ENCODE measurements around the gene NMB.
"Not testable (repeated sequence)": the region's sequence is repeated elsewhere in the genome, so short reads cannot be mapped to it uniquely, and the experiment has no call there.

NMB gene

DNA sequence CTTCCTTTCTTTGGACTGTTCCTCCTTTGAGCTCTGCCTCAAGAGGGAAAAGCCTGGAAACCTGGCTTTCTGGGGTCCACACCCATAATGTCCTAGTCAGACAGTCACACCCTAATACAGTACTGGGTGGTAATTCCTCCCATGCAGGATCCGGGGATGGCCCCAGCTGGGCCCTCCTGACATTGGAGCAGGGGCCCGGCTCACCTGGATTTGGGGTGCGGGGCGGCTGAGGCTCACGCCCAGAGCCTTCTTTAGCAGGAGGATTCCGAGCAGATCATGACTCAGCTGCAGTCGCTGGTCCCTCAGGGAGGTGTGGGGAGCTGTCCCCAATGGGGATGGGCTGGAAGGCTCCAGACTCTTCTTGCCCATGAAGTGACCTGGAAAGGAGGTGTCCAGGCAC lies 1.0 kb downstream of the NMB start:
- no peak for DNase-seq (ENCODE audit: low read depth in 2 of 2)

DNA sequence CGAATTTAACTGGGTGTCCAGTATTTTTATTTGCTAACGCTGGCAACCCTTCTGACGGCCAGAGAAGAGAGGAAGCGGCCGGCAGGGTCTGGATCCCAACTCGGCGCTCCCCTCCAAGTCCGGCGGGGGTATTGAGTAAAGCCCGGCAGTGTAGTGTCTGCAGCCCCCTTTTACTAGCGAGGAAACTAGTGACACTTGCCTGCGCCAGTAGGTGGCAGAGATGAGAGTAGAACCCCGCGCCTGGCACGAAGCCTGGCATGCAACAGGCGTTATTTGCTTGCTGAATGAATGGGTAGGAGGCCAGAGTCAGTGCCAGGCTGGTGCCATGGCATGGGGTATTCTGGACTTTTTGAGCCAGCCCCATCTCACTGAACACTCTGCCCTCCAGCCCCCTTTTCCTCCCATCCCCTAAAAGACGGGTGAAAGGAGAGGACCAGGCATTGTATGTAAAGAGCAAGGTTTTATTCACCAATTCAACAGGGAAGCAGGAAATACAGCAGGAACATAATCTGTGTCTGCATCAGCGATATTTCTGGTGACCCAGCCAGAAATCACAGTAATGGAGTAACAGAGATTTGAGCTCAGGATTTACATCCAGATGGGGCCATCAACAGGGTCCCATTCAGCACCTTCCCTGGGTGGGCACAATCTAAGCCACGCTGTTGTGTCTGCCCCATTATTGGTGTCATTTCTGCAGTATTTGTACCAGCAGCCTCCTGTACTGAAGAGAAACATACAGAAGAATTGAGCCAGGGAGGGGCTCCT lies 3.1 kb downstream of the NMB start:
- peak; percentile 50 to 52 for DNase-seq (ENCODE audit: low read depth in 2 of 2)

DNA sequence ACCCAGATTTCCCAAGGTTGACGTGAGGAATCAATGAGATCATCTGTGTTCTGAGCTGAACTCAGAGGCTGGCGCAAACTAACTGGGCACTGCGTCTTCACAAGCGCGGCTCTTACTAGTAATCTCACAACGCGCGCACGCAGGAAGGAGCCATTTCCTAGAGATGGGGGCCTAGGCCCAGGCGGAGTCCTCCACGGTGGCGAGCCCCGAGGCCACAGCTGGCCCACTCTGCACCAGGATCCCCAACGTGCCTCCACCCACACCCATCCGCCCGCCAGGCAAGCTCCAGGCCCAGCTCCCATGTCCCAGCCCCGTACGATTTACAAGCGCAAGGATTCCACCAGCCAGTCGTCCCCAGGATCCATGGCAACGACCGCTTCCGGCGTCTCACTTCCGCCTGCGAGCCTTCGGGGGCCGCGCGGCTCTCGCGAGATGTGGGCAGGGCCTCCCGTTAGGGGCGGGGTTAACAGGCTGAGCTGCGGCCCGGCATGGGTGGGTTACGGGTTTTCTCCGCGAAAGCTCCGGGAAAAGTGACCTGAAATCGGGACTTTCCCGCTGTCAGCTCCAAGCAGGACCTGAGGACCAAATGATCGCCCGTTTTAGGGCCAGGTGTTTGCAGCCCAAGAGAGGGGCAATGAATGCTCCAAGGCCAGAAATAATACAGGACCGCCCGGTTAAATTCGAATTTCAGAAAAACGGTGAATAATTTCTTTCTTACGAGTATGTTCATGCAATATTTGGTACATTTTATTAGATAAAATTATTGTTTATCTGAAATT lies 3.9 kb downstream of the NMB start, which contains the start of gene WDR73:
Gene WDR73, minus strand, starts transcription at position 374 of the 779 bp plus-strand sequence. Its CDS starts 9 bp downstream, at position 365.
- DNase-seq (ENCODE audit: low read depth in 2 of 2): peak; percentile 79 to 83

DNA sequence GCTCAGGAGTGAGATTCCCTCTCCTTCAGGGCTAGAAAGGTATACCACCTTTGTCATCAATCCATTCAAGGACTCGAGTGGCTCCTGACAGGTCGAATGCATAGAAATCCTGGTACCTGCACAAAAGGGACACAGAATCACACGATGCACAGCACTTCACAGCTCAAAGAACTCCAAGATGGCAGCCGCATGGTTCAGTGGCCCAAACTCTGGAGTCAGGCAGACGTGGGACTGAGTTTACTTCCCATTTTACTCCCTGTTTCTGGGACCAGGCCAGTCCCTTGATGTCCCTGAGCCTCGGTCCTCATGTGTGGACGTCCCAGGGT lies 4.5 kb downstream of the NMB start:
- no peak for DNase-seq (ENCODE audit: low read depth in 2 of 2)

DNA sequence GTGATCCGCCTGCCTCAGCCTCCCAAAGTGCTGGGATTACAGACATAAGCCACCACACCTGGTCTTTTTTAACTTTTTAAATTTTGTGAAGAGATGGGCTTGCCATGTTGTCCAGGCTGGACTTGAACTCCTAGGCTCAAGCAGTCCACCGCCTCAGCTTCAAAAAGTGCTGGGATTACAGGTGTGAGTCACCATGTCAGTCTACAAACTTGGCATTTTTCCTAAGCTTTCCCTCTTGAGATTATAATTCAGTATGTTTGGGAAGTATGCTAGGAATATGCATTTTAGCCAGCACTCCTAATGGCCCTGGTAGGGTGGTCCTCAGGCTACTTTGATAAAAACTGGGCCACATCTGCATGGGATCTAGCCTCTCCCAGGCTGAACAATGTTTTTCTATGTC lies 8.3 kb downstream of the NMB start:
- DNase-seq (ENCODE audit: low read depth in 2 of 2): no peak

DNA sequence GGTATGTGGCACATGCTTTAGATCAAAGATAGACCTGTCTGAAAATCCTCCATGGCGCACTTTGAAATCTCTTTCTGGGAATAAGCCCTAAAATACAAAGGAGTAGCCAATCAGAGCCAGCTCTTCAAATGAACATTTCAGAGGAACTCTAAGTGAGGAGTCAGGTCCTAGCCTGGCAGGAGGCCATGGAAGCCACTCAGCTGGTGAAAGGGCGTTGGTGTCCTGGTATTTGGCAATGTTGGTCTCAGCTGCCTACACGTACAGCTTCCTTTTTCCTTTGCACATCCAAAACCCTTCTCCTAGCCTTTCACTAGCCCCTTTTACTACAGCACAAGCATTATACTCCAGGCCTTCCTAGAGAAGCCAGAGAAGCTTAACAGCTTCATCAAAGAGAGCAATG lies 9.5 kb downstream of the NMB start:
- no peak for DNase-seq (ENCODE audit: low read depth in 2 of 2)

DNA sequence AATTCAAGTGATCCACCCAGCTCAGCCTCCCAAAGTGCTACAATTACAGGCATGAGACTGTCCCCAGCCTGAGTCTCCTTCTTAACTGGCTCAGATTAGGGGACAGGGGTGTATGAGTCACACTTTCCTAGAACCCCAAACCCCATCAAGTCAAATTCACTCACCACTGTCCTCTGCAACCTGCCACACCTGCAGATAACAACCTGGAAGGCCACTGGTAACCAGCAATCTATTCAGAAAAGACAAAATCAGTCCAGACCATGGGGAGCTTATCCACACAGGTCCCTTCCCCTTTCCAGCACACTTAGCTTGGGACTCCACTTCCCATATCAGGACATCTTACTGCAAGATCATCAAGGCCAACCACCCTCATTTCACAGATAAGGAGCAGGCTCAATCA lies 10.3 kb downstream of the NMB start:
- DNase-seq (ENCODE audit: low read depth in 2 of 2): no peak

DNA sequence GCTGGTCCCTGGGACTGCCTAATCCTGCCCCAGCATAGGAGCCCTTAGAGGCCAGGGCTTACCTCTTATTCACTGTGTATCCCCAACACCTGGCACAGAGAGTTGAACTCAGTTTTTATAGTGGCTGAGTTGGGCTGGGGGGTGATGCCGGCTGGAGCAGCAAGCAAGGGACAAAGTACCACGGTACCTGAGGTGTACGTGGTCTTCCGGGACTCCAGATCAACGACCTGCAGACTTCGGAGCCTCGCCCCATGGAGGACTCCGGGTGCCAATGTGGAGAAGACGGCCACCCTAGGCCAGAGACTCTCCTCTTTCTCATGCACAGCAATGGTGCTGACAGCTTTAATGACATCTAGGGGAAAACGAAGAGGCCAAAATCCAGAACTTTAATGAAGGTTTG lies 12.0 kb downstream of the NMB start:
- no peak for DNase-seq (ENCODE audit: low read depth in 2 of 2)

DNA sequence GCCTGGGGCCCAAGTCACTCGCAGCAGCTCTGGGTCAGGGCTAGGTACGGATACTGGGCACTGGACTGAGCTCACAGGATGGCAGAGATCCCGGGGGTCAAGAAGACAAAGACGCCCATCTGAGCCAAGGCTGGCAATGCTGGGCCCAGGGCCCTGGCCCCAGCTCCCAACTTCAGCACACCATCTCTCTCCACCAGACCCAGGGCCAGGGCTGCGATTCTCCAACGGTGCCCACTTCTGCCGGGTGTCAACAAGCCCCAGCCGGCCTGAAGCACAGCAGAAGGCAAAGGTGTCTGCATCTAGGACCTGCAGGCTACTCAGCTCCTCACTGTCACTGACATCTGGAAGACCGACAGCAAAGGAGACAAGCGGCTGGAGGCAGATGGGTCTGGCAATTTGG lies 12.5 kb downstream of the NMB start:
- no peak for DNase-seq (ENCODE audit: low read depth in 2 of 2)

DNA sequence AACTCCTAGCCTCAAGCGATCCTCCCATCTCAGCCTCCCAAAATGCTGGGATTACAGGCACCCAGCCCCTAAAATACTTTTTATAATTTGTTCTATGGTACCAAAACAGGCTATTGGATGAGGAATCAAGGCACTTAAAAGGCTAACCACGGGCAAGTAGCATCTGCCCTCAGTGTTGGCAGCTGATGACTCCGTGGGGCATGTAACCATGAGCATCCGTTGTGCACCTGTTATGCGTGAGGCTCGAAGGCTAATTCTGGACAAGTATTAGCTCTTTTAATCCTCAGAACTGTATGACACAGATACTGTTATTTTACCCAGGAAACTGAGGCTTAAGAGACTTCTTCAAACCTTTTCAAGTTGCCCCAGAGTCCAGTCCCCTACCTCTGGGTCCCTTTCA lies 14.2 kb downstream of the NMB start:
- DNase-seq (ENCODE audit: low read depth in 2 of 2): no peak

DNA sequence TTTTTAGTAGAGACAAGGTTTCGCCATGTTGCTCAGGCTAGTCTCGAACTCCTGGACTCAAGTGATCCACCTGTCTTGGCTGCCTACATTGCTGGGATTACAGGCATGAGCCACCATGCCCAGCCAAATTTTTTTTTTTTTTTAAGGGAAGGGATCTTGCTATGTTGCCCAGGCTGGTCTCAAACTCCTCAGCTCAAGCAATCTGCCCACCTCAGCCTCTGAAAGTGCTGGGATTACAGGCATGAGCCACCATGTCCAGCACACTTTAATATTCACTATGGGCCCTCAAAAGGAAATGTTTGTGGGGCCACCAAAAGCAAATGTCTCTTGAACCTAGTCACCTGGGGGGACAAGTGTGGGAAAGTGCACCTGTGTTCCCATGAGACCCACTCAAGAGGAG lies 15.4 kb downstream of the NMB start:
- DNase-seq (ENCODE audit: low read depth in 2 of 2): not testable (repeated sequence)

DNA sequence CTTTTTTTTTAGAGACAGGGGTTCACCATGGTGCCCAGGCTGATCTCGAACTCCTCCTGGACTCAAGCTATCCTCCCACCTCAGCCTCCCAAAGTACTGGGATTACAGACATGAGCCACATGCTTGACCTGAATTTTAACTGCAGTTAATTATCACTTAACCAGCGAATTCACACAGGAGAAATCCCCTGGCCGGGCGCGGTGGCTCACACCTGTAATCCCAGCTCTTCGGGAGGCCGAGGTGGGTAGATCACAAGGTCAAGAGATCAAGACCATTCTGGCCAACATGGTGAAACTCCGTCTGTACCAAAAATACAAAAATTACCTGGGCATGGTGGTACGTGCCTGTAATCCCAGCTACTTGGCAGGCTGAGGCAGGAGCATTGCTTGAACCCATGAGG lies 16.1 kb downstream of the NMB start:
- DNase-seq (ENCODE audit: low read depth in 2 of 2): not testable (repeated sequence)

DNA sequence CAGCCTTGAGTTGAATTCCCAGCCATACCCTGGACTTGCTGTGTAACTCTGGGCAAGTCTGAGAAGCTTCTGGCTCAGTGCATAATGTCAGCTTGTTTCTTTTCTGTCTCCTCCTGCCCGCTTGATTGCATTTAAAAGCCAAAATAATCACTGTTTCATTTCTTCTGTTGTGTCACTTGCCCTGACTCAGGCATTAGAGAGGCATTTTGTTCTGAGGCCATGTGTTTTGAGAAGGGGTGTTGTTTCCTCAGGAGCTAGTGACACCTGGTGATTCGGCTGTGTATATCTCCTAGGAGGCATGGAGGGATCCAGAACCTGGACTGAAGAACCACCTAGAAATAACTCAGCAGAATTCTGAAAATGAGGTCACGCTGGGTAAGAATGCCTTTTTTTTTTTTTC lies 19.9 kb downstream of the NMB start:
- no peak for DNase-seq (ENCODE audit: low read depth in 2 of 2)

DNA sequence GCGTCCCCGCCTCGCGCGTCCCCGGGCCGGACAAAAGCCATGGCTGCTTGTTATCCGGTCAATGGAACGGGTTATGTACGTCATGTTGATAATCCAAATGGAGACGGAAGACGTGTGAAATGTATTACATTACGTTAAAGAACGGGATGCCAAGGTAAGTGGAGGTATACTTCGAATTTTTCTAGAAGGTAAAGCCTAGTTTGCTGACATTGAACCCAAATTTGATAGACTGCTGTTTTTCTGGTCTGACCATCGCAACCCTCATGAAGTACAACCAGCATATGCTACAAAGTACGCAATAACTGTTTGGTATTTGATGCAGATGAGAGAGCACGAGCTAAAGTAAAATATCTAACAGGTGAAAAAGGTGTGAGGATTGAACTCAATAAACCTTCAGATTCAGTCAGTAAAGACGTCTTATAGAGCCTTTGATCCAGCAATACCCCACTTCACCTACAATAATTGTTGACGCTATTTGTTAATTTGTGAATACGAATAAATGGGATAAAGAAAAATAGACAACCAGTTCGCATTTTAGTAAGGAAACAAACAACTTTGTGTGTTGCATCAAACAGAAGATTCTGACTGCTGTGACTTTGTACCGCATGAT lies 23.7 kb downstream of the NMB start:
- no peak for DNase-seq (ENCODE audit: low read depth in 2 of 2)

DNA sequence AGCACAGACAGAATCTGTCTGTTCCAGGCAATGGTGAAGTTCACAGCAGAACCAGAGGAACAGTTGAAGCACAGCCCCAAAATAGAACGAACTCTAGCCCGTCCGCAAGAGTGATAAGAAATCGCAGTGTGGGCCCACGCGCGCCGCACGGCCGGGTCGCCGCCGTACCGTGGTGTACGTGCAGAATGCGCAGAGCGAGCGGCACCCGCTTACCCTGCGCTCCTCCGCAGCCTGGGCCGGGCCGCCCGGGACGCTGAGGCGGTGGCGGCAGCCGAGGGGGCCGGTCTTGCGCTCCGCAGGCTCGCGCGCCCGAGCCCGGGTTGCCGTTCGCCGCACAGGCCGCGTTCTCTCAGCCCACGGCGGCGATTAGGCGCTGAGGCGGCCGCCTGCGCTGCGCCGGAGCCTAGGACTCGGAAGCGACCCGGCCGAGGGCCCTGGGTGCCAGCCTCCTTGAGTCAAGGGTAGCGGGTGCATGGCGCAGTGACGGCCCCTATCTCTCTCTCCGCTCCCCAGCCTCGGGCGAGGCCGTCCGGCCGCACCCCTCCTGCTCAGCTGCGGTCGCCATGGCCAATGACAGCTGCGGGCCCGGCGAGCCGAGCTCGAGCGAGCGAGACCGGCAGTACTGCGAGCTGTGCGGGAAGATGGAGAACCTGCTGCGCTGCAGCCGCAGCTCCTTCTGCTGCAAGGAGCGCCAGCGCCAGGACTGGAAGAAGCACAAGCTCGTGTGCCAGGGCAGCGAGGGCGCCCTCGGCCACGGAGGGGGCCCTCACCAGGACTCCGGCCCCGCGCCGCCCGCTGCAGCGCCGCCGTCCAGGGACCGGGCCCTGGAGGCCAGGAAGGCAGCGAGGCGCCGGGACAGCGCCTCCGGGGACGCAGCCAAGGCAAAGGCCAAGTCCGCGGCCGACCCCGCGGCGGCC lies 24.4 kb downstream of the NMB start:
- peak; percentile 24 to 32 for DNase-seq (ENCODE audit: low read depth in 2 of 2)

DNA sequence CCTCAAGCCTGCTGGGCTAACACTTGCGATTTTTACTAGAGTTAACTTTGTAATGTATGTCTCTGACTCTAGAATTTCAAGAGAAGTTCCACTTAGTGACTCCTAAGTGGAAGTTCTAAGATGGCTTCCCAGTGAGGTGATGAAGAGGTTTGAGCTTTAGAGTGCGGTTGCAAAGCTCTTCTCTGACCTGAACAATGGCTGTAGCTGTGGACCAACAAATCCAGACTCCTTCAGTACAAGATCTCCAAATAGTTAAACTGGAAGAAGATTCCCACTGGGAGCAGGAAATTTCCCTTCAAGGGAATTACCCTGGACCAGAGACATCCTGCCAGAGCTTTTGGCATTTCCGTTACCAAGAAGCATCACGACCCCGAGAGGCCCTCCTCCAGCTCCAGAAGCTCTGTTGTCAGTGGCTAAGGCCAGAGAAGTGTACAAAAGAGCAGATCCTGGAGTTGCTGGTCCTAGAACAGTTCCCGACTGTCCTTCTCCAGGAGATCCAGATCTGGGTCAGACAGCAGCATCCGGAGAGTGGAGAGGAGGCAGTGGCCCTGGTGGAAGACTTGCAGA lies 26.2 kb downstream of the NMB start:
- no peak for DNase-seq (ENCODE audit: low read depth in 2 of 2)

DNA sequence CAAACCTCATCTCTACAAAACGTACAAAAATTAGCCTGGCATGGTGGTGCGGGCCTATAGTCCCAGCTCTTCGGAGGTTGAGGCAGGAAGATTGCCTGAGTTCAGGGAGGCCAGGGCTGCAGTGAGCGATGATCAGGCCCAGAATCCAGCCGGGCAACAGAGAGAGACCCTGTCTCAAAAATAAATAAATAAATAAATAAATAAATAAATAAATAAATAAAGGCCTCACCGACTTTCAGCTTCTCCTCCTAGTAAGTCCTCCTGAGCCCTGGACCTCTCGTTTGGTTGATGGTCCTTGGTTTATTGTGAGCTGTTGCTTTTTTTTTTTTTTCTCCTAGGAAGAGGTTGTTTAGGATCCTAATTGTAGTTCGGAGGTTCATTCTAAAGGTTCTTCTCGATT lies 29.0 kb downstream of the NMB start:
- no peak for DNase-seq (ENCODE audit: low read depth in 2 of 2)

DNA sequence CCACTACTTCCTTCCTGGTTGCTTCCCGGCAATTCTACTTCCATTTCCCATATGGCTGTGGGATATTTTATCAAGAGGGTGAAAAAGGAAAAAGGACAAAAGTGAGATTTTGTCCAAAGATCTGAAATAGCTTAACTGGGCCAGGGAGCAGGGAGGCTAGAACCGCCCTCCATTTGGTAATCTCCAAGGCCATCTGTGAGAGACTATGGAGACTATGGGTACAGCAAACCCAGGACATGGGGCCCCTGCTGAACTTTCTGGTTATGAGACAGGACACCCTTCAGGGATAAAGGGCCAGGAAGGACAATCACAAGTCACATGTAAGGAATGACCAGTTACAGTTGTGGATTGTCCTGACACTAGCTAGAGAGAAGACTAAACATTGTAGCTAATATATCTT lies 32.9 kb downstream of the NMB start:
- no peak for DNase-seq (ENCODE audit: low read depth in 2 of 2)

DNA sequence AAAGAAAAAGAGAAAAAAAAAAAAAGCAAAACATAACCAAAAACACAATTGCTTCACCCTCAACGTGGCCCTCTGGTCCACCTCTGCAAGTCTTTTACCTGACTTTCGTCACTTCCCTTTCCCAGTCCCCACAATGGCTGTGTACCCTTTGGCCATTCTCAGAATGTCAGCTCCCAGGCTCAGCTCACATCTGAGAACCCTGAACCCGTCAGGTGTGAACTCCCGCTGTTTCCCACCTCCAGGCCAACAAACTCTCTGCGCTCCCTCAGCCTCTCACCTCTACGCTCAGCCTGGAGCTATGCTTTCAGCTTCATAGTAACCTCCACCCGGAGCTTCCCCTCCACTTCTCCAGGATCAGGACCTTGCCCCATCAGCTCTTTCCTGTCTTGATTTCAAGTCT lies 33.6 kb downstream of the NMB start:
- no peak for DNase-seq (ENCODE audit: low read depth in 2 of 2)

DNA sequence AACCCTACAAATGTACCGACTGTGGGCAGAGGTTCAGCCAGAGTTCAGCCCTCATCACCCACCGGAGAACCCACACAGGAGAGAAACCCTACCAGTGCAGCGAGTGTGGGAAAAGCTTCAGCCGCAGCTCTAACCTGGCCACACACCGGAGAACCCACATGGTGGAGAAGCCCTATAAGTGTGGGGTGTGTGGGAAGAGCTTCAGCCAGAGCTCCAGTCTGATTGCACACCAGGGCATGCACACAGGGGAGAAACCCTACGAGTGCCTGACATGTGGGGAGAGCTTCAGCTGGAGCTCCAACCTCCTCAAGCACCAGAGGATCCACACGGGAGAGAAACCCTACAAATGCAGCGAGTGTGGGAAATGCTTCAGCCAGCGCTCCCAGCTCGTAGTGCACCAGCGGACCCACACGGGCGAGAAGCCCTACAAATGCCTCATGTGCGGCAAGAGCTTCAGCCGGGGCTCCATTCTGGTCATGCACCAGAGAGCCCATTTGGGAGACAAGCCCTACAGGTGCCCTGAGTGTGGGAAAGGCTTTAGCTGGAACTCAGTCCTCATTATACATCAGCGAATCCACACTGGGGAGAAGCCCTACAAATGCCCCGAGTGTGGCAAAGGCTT lies 36.5 kb downstream of the NMB start:
- DNase-seq (ENCODE audit: low read depth in 2 of 2): no peak

DNA sequence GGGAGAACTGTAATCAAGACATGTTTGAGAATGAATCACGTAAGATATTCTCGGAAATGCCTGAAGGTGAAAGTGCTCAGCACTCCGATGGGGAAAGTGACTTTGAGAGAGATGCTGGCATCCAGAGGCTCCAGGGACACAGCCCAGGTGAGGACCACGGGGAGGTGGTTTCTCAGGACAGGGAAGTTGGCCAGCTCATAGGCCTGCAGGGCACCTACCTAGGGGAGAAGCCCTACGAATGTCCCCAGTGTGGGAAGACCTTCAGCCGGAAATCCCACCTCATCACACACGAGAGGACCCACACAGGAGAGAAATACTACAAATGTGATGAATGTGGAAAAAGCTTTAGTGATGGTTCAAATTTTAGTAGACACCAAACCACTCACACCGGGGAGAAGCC lies 37.4 kb downstream of the NMB start:
- DNase-seq (ENCODE audit: low read depth in 2 of 2): no peak

All from fibroblast of skin of left biceps (primary cell).